GM21526 (cell line): ENCODE measurements around the gene ZNF207.
A peak's percentile ranks its signal among the peaks of the same experiment; 100 is the strongest.
"Not testable (repeated sequence)": the region's sequence is repeated elsewhere in the genome, so short reads cannot be mapped to it uniquely, and the experiment has no call there.

Experiments used
- ATAC-seq: cut with Tn5 transposase; IDR thresholded peaks from one replicate; pipeline ENCODE4 v1.9.1; 2021; ENCODE audit warnings: moderate library complexity; ENCODE audit not compliant: unreplicated experiment, low FRiP score

Gene ZNF207

DNA sequence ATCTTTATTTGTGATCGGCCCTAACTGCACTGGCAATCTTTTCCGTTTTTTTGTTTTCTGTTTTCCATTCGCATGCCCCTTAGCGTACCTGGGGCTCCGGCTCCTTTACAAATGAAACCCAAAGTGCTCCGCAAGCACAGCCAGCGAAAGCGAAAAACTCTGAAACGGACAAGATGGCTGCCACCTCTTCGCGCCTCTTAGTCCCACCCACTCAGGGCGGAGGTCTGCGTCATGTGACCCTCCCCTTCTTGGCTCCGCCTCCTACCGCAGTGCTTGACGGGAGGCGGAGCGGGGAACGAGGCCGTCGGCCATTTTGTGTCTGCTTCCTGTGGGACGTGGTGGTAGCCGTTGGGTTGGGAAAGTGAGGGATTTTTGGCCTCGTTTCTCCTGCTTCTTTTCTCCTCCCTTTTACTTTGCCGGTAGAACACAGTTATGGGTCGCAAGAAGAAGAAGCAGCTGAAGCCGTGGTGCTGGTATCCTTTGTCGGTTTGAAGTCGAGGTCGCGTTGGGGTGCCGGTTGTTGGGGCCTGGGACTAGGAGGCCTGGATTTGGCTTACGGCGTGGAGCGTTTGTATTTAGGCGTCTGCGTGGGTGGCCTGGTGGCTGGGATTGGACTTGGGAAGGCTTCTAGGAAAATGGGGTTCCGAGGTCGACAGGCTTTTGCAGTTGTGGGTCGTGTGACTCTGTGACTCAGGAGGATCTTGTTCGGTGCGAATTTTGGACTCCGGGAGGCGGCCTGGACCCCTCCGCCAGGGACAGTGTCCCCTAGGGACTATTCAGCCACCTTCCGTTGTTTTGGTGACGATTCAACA lies at the start of gene ZNF207:
Gene ZNF207 (plus strand): TSS at position 304 of the 812 bp plus-strand sequence. CDS start 129 bp downstream, at position 433.
- no peak for ATAC-seq

DNA sequence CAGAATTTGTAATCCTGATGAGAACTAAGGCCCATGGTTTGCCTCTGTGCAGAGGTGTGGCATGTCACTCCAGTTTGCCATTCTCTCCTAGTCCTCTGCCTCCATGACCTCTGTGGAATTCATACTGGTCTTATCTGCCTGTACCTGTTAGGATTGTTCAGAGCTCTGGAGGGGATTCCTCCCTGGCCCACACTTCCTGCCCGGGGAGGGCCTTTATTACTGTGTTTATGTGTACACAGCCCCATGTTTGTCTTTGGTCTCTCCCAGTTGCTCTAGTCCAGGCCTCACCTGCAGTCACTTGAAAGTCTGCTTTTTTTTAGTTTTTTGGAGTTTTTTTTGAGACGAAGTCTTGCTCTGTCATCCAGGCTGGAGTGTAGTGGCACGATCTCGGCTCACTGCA lies 47.9 kb upstream of the ZNF207 start:
- ATAC-seq, result no peak

GRCh38 chr17:32302860-32303649 lies 46.9 kb upstream of the ZNF207 start:
- ATAC-seq, result no peak

DNA sequence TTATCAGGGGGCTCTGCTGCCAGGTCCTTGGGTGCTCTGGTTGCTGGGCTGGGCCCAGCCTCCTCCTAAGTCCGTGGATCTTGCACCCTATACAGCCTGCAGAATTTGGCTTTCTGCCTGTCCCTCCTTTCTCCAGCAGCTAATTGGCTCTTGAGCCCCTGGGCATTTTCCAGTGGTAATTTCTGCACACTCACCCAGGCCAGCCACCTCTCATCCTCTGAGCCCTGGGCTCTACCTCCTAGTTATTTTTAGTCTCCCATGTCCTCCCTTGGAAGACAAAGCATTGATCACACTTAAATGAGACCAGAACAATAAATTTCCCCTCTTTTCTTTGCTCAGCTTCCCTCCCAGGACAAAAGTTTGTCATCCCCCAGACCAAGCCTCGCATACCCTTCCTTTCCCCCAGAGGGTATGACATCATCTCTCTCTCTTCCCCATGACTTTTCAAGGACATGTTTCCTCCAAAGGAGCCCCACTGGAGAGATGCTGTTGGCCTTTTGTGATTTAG lies 46.1 kb upstream of the ZNF207 start:
- ATAC-seq, result no peak

- ATAC-seq, result no peak
Observed at GRCh38 chr17:32305049-32305448, 44.9 kb upstream of the ZNF207 start.

GRCh38 chr17:32307658-32308057 lies 42.3 kb upstream of the ZNF207 start:
- ATAC-seq, result no peak

DNA sequence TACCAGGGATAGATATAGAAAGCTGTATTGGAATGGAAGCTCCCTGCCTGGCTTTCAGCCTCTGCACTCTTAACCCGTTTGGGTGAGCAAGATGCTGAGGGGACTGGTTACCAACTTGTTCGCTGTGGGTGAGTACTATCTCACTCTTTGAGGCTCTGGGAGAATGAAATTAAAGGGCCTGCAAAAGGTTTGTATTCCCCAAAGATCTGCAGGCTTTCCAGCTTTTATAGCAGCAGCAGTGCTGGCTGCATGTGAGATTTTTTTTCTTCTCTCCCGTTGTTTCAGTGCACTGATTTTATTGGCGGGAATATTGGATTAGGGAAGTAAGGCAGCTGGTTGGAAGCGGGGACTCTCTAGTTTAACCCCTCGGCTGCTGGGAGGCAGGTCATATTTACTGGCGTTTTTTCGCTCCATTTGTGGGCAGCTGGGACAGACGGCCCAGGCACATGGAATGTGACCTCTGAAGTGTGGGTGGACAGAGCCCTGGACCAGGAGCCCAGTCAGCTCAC lies 38.9 kb upstream of the ZNF207 start:
- no peak for ATAC-seq

DNA sequence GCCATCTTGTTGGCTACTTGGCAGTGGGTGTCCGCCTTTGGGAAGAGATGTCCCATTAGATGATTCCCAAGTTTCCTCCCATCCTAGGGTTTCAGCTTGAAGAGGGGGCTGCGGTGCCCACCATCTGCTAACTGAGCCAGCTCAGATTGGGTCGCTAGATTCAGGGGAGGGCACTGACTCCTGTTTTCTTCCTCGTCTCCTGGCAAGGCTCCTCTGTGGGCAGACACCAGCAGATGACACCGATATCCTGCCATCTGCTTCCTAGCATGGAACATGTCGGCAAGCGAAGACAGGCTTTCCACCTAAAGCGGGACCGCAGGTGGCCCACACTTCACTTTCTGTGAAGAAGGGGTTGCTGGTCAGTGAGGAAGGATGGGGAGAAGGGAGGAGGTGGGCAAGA lies 35.3 kb upstream of the ZNF207 start:
- no peak for ATAC-seq

DNA sequence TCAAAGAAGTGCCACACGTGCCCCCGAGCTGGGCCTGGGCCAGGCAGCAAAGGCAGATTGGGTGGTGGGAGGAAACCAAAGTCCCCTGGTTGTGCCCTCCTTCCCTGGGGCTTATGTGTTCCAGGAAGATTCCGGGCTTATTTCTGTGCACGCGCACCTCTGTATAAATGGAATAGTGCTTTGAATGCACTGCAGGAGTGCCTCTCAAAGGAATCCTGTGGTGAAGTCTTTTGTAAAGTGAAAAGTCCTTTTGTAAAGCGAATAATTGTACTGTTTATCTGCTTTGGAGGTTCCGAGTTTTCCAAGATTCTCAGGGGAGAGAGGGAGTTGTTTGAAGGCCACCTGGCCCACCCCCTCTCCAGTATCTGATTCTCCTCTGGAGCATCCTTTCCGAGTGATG lies 34.8 kb upstream of the ZNF207 start:
- ATAC-seq, result no peak

DNA sequence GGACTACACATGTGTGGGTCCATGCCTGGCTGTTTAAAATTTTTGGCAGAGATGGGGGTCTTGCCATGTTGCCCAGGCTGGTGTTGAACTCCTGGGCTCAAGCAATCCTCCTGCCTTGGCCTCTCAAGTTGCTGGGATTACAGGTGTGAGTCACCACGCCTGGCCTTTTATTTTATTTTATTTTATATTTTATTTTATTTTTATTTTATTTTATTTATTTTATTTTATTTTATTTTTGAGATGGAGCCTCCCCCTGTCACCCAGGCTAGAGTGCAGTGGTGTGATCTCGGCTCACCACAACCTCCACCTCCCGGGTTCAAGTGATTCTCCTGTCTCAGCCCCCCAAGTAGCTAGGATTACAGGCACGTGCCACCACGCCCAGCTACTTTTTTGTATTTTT lies 33.3 kb upstream of the ZNF207 start:
- ATAC-seq, result not testable (repeated sequence)

- no peak for ATAC-seq
Observed at GRCh38 chr17:32317353-32317752, 32.6 kb upstream of the ZNF207 start.

- ATAC-seq, result no peak
Observed at GRCh38 chr17:32318071-32318470, 31.9 kb upstream of the ZNF207 start.

DNA sequence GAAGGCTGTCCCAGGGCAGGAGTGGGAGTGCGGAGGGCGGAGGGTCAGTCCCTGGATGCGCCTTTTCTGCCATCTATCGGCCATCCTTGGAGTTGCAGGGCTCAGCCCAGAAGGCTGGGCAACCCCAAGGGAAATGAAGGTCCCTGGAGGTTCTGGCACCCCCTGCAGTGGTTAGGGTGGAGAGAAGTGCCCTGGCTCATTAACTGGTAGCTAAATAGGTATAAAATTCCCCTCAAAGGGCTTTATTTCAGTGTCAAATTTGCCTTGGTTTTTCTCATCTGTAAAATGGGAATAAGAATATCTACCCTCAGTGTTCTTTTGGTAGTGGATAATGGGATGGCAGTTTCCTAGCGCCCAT lies 30.4 kb upstream of the ZNF207 start:
- ATAC-seq, result peak; percentile 63

- ATAC-seq, result not testable (repeated sequence)
Observed at GRCh38 chr17:32320080-32320479, 29.9 kb upstream of the ZNF207 start.

DNA sequence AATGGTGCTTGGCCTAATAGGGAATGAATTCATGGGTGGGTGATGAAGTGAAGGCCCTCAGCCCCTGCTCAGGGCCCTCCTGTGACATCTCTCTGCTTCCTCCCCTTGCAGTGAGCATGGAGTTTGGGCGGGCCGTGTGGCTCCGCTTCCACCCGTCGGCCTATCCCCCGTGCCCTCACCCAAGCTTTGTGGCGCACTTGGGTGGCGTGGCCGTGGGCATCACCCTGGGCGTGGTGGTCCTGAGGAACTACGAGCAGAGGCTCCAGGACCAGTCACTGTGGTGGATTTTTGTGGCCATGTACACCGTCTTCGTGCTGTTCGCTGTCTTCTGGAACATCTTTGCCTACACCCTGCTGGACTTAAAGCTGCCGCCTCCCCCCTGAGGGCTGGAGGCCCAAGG lies 29.1 kb upstream of the ZNF207 start:
- no peak for ATAC-seq

GRCh38 chr17:32323046-32323445 lies 26.9 kb upstream of the ZNF207 start:
- ATAC-seq, result no peak

DNA sequence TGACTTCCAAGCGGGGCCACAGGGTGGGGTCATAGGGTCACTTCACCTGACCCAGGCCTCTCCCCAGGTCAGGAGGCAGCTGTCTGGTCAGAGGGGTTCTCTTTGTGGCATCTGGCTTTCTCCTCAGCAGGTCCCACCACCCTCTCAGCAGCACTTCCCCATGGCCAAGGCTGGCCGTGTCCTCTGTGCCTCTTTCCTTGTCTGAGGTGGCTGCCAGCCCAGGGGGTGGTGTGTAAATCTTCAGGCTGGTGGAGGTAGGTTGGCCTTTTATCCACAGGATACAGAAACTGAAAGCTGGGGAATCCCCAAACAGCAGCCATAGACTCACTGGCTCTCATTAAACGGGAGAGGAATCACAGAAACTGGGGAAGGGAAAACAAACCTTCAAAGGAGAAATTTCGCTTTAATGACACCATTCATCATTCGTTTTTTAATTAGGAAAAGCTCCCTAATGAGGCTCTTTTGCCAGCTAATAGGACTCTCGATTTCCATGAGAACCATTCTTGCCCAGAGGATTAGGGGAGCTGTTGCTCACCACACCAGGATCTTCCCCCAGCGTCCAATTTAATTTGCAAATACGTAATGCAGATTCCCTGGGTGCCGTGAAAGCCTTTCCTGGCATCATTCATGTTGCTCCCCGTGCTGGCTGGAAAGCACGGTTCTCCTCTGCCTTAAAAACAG lies 26.0 kb upstream of the ZNF207 start:
- ATAC-seq, result no peak

DNA sequence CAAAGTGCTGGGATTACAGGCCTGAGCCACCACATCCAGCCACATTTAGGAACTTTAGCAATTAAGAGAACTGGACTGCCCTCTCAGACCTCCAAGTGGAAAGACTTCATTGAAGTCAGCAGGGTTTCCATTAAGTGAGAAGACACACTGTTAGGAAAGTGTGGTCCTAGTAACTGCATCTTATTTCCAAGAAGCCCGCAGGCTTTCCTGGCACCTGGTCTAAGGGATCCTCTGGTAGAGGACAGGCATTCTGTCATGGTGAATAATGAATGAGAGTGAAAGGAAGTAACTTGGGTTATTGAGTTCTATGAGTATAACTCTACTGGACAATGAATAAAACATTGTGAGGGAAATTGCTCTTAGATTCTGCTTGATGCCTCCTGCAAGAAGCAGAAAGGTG lies 22.0 kb upstream of the ZNF207 start:
- ATAC-seq, result no peak

DNA sequence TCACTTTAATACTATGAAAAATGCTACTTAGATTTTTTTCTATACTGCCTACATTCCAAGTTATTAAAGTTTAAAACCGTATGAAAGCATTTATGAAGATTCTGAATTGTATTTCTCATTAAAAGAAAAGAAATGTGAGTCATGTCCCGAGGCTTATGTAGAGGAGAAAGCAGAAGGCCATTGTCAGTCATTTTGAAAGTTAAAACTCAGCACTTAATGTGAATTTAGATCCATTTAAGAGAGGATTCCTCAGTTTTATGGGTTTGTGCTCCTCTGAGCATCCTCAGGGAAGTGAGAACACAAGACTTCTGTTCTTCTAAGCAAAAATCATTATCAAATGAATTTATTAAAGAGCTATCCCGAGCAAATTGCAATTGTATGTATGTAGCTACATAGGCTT lies 19.8 kb upstream of the ZNF207 start:
- ATAC-seq, result no peak

DNA sequence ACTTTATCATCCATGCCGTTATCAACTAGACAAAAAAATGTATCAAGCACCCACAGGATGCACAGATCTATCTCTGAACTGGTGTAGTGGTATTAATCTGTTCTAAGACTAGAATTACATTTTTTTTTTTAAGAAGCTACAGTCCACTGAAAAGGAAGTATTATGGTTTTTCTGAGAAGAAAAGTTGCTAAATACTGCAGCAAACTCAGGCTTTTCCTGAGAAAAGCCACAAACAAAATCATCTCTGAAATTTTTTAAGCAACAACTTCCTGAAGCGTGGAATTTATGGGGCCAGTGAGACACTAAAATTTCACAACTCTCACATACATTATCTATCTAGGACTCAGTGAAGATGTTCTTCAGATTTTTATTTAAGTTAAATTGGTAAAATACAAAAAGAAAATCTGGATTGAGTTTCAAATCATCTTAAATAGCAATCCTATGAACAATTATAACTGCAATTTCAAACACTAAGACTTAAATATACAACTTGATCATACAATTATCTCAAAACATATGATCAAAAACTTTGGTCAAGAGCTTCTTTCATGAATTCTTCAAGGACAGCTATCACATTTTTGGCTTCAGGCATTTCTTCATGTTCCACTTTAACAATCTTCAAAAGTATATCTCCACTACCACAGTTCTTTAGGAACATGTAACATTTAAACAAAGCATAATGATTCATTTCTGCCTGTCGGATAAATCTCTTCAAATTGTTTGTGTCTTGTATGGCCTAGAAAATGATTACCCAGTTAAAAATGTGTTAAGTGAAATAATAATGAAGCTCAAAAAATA lies 18.5 kb upstream of the ZNF207 start:
- ATAC-seq, result no peak
